HG02588 (cell line): ENCODE measurements around the gene NQO2.
"Not testable (repeated sequence)": the region's sequence is repeated elsewhere in the genome, so short reads cannot be mapped to it uniquely, and the experiment has no call there.

Experiments used
- ATAC-seq: cut with Tn5 transposase; IDR thresholded peaks from one replicate; pipeline ENCODE4 v1.9.1; 2021; ENCODE audit warnings: mild to moderate bottlenecking, moderate library complexity; ENCODE audit not compliant: unreplicated experiment

NQO2 gene

GRCh38 chr6:2988426-2989331 lies 11.0 kb upstream of the NQO2 start:
- ATAC-seq: peak; percentile 62

DNA sequence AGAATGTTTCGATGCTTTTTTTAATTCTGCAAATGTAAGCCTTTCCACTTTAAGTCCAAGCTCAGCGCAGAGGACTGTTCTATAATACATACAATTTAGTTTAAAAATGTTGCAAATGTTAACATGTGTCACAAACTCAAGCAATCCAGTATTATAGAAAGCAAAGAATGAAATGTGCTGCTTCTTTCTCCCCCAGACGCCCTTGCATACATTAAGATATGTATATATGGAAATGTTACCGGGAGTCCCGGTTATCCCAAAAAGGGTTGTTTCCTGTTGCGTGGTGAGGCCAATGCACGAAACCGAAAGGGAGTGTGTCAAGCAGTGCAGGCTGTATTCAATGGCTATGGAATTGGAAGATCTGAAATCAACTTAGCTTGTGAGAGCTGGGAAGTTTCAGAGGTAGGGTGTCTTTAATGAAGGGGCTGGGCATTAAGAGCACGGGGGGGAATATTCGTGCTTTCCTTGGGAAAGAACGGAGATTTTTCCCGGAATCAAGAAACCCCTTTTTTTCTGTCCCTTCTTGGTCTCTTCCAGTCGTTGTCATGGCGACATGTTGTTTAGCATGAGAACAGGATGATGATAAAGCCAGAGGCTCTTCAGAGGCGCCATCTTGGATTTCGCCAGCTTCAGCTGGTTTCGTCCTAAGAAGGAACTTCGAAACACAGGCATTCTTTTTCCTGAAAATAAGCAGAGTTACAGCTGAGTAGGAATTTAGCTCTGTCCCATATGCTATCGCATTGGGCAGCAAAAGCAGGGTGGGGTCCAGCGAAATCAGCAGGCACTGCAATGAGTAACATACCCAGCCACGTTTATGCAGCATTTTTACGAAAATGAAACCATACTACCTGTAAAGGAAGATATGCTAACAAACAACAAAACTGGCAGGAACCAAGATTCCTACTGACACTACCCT lies 10.1 kb upstream of the NQO2 start:
- ATAC-seq: peak; percentile 63

- no peak for ATAC-seq
Observed at GRCh38 chr6:2990248-2990931, 9.3 kb upstream of the NQO2 start.

DNA sequence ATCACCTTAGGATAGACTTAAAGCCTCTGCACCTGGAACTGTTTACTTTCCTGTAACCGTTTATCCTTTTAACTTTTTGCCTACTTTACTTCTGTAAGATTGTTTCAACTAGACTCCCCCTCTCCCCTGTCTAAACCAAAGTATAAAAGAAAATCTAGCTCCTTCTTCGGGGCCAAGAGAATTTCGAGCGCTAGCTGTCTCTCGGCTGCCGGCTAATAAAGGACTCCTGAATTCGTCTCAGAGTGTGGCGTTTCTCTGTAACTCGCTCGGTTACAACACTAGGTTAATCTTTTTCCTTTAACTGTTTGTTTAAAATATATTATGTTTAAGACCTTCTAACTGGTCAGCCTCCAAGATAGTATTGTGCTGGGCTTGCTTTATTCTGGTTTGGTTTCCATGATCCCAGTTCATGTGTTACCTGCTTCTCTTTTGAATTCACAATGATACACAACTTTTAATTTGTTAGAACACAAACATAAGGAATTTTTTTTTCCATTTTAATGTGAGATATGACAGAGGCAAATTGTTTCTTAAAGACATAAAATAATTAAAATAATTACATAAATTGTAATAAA lies 8.7 kb upstream of the NQO2 start:
- ATAC-seq: no peak

GRCh38 chr6:2992330-2992979 lies 7.2 kb upstream of the NQO2 start:
- no peak for ATAC-seq

DNA sequence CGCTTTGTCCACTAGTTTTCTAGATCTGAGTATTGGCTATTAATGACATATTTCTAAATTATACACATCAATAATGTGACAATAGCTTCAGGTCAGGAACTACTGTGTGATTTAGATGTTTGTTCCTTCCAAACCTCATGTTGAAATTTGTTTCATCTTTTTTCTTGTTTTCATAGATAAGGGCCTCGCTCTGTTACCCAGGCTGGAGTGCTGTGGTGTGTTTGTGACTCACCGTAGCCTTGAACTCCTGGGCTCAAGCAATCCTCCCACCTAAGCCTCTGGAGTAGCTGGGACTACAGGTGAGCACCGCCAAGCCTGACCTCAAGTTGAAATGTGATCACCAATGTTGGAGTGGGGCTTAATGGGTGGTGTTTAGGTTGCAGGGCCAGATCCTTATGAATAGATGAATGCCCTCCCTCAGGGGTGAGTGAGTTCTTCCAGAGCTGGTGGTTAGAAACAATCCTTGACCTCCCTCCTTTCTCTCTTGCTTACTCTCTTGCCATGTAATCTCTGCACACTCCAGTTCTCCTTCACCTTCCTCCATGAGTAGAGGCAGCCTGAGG lies 5.9 kb upstream of the NQO2 start:
- no peak for ATAC-seq

DNA sequence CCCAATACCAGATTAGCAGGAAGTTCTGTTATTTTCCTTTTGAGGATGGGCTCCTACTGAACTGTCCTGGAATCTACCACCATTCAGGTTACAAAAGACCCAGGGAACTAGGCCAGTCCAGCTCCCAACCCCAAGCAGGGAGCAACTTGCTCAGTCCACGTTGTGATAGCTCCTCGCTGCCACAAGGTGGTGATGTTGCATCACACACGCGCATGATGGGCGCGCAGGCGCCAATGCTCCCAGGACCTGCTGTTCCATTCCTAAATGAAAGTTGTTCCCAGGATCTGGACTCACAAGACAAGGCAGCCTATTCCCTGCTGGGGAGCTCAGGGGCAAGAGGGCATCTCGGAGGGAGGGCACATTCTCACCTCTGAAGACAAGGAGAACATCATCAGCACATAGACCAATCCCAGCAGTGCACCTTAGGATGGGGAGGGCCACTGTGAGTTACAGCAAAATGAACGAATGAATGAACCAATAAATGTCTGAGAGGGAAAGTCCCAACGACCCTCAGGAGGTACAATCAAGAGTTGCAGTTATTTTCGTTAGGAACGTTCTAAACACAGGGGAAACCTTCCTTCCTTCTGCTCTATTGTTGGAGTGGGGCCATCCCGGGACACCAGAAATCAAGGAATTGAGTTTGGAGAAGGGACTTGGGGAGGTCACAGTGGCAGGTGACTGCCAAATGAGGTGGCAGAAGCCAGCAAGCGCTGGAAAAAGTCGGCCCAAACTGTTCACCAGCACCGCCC lies 1.3 kb upstream of the NQO2 start:
- ATAC-seq: not testable (repeated sequence)

DNA sequence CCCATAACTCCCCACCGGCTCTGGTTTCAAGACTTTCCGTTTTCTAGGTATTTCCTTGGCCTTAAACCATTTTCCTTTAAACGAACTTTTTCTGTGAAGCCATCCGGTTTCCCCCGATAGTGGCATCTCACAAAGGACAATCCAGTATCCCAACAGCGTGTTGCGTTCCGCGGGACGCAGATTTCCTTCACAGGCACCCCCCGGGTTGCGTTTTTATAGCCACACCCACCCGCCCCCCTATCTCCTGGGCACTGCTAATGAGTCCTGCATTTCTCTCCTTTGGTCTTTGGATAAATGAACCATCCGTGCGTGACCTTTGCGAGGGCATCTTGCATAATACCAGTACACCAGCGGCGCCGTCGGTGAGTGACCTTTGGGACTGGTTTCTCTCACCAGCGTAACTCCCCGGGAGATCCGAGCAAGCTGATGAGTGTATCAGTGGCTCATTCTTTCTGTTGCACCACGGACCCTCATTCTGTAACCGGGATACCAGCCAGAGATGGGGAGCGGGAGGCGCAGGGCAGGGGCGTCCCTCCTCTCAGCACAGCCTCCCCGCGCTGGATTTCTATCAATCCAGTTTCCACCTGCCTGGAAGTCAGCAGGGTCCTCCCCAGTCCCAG lies 586 bp upstream of the NQO2 start:
- ATAC-seq: peak; percentile 28

- ATAC-seq: no peak
Observed at GRCh38 chr6:3001146-3001772, 1.6 kb downstream of the NQO2 start.

- ATAC-seq: no peak
Observed at GRCh38 chr6:3001773-3002293, 2.1 kb downstream of the NQO2 start.

DNA sequence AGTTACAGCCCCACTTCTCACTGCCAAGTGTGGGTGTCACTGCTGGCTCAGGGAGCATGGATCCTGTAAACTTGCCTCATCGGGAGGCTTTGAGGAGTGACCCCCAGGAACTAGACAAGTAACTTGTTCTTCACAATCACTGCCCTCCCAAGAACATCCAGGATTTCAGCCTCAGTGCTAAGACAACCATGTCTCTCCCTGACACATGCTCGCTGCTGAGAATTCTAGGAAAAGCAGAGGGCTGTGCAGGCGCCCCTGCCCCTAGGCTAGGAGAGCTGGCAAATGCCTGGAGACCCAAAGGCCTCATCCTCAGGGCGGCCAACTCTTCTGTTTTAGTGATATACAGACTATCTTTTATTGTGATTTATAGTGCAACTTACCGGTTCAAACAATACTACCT lies 3.5 kb downstream of the NQO2 start:
- ATAC-seq: not testable (repeated sequence)

GRCh38 chr6:3005077-3005476 lies 5.4 kb downstream of the NQO2 start:
- ATAC-seq: no peak

- ATAC-seq: no peak
Observed at GRCh38 chr6:3005874-3006273, 6.2 kb downstream of the NQO2 start.

DNA sequence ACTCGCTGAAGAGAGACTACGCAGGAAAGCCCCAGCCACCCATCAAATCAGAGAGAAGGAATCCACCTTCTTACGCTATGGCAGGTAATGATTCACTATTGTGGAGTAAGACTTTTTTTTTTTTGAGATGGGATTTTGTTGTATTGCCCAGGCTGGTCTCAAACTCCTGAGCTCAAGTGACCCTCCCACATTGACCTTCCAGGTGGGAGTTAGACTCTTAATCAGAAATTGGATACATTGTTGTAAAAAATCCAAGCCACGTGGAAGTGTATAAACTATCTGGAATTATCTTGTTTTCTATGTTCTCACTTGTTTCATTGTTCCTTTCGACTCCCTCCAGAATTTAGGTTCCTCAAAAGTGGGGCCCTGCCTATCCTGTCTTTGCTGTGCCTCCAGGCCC lies 6.8 kb downstream of the NQO2 start:
- no peak for ATAC-seq

- ATAC-seq: no peak
Observed at GRCh38 chr6:3007571-3007970, 7.9 kb downstream of the NQO2 start.

DNA sequence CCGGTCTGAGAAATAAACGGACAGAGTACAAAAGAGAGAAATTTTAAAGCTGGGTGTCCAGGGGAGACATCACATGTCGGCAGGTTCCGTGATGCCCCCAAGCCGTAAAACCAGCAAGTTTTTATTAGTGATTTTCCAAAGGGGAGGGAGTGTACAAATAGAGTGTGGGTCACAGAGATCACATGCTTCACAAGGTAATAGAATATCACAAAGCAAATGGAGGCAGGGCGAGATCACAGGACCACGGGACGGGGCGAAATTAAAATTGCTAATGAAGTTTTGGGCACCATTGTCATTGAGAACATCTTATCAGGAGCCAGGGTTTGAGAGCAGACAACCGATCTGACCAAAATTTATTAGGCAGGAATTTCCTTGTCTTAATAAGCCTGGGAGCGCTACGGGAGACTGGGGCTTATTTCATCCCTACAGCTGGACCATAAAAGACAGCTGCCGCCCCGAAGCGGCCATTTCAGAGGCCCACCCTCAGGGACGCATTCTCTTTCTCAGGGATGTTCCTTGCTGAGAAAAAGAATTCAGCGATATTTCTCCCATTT lies 9.1 kb downstream of the NQO2 start:
- ATAC-seq: not testable (repeated sequence)

DNA sequence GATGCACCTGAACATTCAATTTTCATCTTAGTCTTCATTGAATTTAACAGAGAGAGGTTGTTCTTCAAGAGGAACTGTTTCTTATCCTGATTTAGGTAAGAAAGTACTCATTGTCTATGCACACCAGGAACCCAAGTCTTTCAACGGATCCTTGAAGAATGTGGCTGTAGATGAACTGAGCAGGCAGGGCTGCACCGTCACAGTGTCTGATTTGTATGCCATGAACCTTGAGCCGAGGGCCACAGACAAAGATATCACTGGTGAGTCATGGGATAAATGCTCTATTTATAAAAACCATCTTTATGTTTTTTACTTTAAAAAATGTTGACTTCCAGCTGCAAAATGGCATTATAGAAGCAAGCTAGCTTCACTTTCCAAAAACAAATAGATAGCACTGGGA lies 10.2 kb downstream of the NQO2 start:
- ATAC-seq: no peak

- ATAC-seq: no peak
Observed at GRCh38 chr6:3011158-3011557, 11.5 kb downstream of the NQO2 start.
